HAP-1 (cell line): ENCODE measurements around the gene MND1.
A peak's percentile ranks its signal among the peaks of the same experiment; 100 is the strongest.

Source experiments
- DNase-seq, 2 experiments: peaks; one replicate each; pipeline ENCODE4 v3.0.0-alpha.2; 2016 to 2020; ENCODE audit warnings: low spot score in 2 of 2
- H3K27me3 ChIP-seq: fragments of 250-450 bp; sonication (Bioruptor Pico); 2 replicates; pipeline ENCODE4 v1.5.1; 2020; ENCODE audit warnings: low read depth, mild to moderate bottlenecking, moderate library complexity
- H3K36me3 ChIP-seq: fragments of 250-450 bp; sonication (Bioruptor Pico); replicated peaks from 2 replicates; pipeline ENCODE4 v1.5.1; 2020; ENCODE audit warnings: mild to moderate bottlenecking
- H3K4me1 ChIP-seq: fragments of 250-450 bp; sonication (Bioruptor Pico); 2 replicates; pipeline ENCODE4 v1.5.1; 2020; ENCODE audit warnings: mild to moderate bottlenecking
- H3K4me3 ChIP-seq: fragments of 250-450 bp; sonication (Bioruptor Pico); 2 replicates; pipeline ENCODE4 v1.5.1; 2020; ENCODE audit warnings: mild to moderate bottlenecking, moderate library complexity
- H3K9me3 ChIP-seq: fragments of 250-450 bp; sonication (Bioruptor Pico); 2 replicates; pipeline ENCODE4 v1.5.1; 2020; ENCODE audit warnings: mild to moderate bottlenecking, moderate library complexity
- in situ Hi-C: fragments of 300-500 bp; cut with MboI; formaldehyde crosslinking; loops from 3 replicates; pipeline ENCODE4 v1.14.3; 2020; ENCODE audit warnings: low sequenced_read_pairs, inconsistent platforms, mixed read lengths

Gene MND1

DNA sequence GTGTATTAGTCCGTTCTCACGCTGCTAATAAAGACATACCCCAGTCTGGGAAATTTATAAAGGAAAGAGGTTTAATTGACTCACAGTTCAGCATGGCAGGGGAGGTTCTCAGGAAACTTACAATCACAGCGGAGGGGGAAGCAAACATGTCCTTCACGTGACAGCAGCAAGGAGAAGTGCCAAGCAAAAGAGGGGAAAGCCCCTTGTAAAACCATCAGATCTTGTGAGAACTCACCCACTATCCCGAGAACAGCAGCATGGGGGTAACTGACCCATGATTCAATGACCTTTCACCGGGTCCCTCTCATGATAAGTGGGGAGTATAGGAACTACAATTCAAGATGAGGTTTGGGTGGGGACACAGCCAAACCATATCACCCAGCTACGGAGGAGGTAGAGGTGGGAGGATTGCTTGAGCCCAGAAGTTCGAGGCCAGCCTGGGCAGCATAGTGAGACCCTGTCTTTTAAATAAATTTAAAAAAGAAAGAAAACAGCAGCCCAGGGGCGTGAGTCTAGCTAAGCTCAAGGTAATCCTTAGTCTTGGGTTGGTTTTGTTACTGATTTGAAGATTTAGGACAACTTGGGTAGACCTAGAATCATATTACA lies 75.3 kb downstream of the MND1 start:
- Histone ChIP-seq H3K4me3 (no peak overlapping the region), H3K9me3 (no peaks in the 10 kb centered on the region), H3K4me1 (peaks cover 12% of the 10 kb centered on the region), H3K36me3 (no peaks in the 10 kb centered on the region; the same call in 1 of the 2 replicates), H3K27me3 (no peaks in the 10 kb centered on the region)
- in situ Hi-C loops, result no loop called here
- no peak for DNase-seq

DNA sequence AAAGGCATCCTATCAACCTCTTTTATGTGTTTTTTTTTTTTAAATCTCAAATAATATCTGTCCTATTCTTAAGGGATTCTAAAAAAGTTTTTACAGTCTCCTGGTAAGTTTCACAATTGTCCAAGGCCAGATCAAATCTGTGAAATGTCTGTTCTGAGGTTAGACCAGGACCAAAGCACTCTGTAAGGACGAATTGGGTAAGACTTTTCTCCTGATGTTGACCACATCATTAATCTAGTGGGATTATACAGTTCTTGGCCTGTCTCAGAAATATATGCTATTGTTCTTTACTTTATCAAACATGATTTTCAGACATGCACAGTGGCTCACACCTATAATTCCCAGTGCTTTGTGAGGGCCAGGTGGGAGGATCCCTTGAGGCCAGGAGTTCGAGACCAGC lies 75.9 kb downstream of the MND1 start:
- no peak for DNase-seq
- H3K9me3 ChIP-seq, result no peaks in the 10 kb centered on the region
- no peak overlapping the region for H3K4me3 ChIP-seq
- peaks cover 12% of the 10 kb centered on the region for H3K4me1 ChIP-seq
- no peaks in the 10 kb centered on the region; the same call in 1 of the 2 replicates for H3K36me3 ChIP-seq
- no peaks in the 10 kb centered on the region for H3K27me3 ChIP-seq
- in situ Hi-C loops, result no loop called here

DNA sequence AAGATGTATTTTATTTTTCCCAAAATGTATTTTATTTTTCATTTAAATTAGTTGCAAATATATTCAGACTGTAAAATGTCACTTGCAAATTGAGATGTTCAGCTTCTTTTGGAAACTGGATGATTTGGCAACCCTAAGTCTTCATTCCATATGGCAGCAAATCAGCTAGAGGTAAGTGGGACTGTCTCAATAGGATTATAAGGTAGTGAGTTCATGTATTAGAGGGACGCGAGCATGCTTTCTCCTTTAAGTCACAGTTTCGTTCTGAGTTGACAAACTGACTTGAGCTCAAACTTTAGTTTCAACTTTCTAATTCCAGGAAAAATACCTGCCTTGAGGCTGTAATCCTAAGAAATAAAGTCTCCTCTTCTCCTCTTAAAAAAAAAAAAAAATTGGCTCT lies 77.5 kb downstream of the MND1 start:
- in situ Hi-C loops, result no loop called here

DNA sequence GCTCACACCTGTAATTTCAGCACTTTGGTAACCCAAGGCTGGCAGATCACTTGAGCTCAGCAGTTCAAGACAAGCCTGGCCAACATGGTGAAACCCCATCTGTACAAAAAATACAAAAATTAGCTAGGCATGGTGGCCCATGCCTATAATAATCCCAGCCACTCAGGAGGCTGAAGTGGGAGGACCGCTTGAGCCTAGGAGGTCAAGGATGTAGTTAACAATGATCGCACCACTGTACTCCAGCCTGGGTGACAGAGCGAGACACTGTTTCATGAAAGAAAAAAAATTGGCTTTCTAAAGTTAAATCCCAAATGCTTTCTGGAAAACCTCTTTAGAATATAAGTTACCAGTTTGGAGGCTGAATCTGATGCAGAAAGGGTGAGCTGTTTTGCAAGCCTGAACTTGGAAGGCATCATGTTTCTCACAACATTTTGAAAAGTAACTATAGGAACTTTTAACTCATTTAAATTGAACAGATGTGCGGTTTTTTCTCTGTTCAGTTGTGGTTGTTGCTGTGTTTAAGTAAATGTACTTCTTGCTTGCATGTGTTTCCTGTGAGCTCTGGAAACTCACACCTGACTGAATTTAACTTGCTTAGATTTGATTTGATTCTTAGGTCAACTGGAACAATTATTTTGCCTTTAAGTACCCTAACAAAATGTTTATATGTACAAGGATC lies 81.9 kb downstream of the MND1 start:
- in situ Hi-C loops, result no loop called here
- no peaks in the 10 kb centered on the region for H3K9me3 ChIP-seq
- no peaks in the 10 kb centered on the region for H3K36me3 ChIP-seq
- no peak overlapping the region for H3K4me3 ChIP-seq
- DNase-seq, result no peak
- H3K4me1 ChIP-seq, result no peaks in the 10 kb centered on the region
- no peaks in the 10 kb centered on the region for H3K27me3 ChIP-seq

More for the DNA sequence above, 77.5 kb downstream of the MND1 start:
- H3K4me3 ChIP-seq, result no peak overlapping the region
- peaks cover 5% of the 10 kb centered on the region for H3K4me1 ChIP-seq
- DNase-seq, result no peak
- H3K36me3 ChIP-seq, result no peaks in the 10 kb centered on the region
- no peaks in the 10 kb centered on the region for H3K27me3 ChIP-seq
- no peaks in the 10 kb centered on the region for H3K9me3 ChIP-seq

DNA sequence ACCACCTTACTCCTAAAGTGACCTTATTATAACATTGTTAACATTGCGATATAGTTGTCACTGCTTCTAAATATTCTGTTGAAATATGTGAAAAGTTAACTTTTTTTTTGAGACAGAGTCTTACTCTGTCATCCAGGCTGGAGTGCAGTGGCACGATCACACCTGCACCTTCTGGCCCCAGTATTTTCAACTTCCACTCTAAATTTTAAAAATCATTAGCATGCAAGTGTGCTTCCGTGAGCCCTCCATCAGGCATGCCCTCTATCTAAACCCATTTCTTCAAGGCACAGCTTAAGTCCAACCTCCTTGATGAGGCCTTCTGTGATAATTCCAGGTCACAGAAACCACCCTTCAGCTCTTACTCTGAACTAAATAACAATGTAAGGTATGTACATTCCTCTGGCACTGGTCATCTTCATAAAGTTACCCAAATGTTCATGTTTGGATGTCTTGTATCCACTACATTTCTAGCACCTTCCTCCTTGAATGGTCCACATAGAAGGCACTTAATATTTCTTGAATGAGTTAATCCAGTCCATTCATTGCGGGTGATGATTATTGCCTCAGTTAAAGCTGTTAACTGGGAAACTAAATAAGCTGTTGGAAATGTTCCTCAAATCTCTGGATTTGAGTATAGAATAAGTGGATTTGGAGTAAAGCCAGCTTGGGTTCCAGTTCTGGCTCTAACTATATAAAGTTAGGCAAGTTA lies 83.0 kb downstream of the MND1 start:
- Histone ChIP-seq H3K9me3 (no peaks in the 10 kb centered on the region), H3K4me1 (no peaks in the 10 kb centered on the region), H3K27me3 (no peaks in the 10 kb centered on the region), H3K4me3 (no peak overlapping the region), H3K36me3 (no peaks in the 10 kb centered on the region)
- no peak for DNase-seq
- in situ Hi-C loops, result no loop called here

DNA sequence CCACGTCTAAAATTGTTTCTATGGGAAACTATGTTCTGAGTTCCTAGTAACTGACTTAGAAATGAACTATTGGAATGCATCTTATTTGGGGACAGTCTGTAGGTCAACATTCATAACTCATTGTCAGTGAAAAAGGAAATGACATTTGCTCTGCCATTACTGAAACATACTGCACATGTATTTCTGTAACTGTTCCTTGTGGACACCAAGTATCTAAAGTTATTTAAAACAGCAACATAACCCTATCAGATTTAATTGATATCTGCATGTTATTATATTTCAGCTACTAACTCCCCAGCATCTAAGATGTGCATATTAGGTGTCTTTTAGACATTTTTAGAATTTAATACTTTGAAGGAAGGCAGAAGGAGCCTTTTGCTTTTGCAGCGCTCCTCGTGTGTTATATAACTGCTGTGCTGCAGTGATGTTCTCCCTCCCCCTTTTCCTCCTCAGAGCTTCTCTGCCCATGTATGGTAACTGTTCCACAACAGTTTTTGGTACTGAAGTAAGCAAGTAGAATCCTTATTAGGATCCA lies 84.5 kb downstream of the MND1 start:
- Histone ChIP-seq H3K36me3 (no peaks in the 10 kb centered on the region), H3K4me1 (no peaks in the 10 kb centered on the region), H3K4me3 (no peak overlapping the region)

DNA sequence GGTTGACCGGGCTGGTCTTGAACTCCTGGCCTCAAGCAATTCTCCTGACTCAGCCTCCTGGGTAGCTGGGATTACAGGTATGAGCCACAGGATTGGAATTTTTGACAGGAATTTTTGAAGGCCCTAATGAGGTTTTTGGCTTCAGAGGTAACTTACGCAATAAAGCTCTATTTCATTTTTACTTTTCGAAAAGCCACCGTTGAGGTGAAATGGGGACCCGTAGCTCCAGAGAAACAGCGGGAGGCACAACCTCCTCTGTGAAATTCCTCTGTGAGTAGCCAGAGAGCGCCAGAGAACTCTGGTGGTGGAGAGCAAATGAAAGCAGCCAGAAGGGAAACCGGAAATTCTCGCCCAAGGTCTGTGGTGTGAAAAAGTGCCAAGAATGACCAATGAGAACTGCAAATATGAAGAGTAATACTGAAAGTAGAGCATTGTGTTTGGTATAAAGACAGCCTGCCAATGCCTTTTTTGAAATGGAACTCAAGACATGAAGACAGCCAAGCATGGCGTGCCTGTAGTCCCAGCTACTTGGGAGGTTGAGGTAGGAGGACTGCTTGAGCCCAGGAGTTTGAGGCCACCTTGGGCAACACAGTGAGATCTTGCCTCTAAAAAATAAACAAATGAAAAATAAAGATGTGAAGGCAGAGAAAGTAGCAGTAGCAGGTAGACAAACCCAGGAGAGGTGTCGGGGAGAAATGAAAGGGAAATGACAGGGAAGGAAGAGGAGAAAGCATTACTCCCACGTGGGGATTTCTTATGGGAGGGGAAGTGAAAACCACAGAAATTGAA lies 88.7 kb downstream of the MND1 start:
- Histone ChIP-seq H3K4me1 (peaks cover 3% of the 10 kb centered on the region; the same call in 1 of the 2 replicates), H3K27me3 (no peaks in the 10 kb centered on the region), H3K36me3 (no peaks in the 10 kb centered on the region), H3K9me3 (no peaks in the 10 kb centered on the region), H3K4me3 (no peak overlapping the region)
- in situ Hi-C loops, result loop anchor here (10.0 kb wide), 1 partner anchor 142 kb away; no protein-coding TSS in a partner anchor
- peak; percentile 32 to 67 for DNase-seq

More for the DNA sequence above, 84.5 kb downstream of the MND1 start:
- in situ Hi-C loops, result no loop called here
- no peak for DNase-seq
- Histone ChIP-seq H3K27me3 (no peaks in the 10 kb centered on the region), H3K9me3 (no peaks in the 10 kb centered on the region)

DNA sequence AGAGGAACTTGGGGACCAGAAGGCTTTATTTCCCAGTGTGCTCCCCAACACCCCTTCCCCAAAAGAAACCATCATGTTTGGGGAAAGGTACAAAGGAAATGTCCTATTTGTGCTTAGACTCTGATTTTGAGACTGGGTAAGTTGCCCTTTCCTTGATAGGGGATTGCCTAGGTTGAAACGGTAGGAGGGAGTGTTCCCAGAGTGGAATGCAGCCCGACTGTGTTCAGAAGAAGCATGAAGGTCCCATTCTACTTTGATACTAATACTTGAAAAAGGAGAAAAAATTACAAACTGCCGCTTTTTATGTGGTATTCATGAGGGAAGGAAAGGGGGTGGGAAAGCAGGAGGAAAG lies 89.2 kb downstream of the MND1 start:
- DNase-seq, result no peak
- in situ Hi-C loops, result loop anchor here (10.0 kb wide), 1 partner anchor 141 kb away; no protein-coding TSS in a partner anchor
- Histone ChIP-seq H3K36me3 (no peaks in the 10 kb centered on the region), H3K9me3 (no peaks in the 10 kb centered on the region), H3K4me3 (no peak overlapping the region), H3K4me1 (peaks cover 3% of the 10 kb centered on the region; the same call in 1 of the 2 replicates), H3K27me3 (no peaks in the 10 kb centered on the region)

DNA sequence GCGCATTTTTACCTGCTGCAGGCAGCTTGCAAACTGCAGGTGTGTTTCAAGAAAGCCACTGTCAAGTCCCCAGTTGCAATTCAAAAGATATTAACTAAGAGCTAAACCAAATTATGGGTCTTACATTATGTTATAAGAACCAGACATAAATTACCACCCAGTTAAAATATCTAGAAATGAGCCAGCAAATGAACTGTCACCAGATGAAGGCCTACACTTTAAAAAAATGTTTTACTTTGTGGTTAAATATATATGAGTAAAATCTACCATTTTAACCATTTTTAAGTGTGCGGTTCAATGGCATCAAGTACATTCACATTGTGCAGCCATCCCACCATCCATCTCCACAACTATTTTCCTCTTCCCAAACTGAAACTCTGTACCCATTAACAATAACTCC lies 89.7 kb downstream of the MND1 start:
- no peaks in the 10 kb centered on the region for H3K9me3 ChIP-seq
- in situ Hi-C loops, result loop anchor here (10.0 kb wide), 1 partner anchor 141 kb away; no protein-coding TSS in a partner anchor
- no peak overlapping the region for H3K4me3 ChIP-seq
- H3K27me3 ChIP-seq, result no peaks in the 10 kb centered on the region
- no peaks in the 10 kb centered on the region for H3K36me3 ChIP-seq
- no peak for DNase-seq
- H3K4me1 ChIP-seq, result peaks cover 3% of the 10 kb centered on the region; the same call in 1 of the 2 replicates

DNA sequence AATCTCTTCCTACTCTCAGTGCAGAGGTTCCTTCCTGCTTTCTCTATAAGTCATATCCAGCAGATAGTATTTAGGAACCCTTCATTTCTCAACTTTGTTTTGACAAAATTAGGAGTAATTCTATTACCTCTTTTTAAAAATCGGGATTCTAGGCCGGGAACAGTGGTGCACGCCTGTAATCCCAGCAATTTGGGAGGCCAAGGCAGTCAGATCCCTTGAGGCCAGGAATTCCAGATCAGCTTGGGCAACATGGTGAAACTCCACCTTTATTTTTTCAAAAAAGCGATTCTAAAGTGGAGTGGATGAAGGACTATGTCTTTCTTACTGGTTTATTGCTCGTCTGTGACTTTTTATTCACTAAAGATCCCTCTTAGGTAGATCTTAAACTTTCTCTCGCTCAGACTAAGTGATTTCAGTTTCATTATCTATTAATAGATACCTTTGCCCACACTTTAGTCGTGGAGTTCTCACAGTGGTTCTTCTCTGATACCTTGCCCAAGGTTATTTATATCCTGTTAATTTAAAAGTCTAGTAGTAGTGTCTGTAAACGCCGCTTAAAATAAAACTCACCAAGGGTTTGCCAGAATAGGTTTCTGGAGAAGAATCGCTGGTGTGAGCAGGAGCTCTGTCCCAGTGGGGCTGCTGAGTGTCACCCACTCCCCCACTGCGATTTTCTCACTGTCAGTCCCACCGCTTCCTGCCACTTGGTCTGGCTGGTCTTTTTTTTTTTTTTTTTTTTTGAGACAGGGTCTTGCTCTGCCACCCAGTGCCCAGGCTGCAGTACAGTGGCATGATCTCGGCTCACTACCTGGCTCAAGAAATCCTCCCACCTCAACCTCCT lies 94.6 kb downstream of the MND1 start:
- H3K36me3 ChIP-seq, result no peaks in the 10 kb centered on the region
- in situ Hi-C loops, result loop anchor here (10.0 kb wide), 1 partner anchor 136 kb away; no protein-coding TSS in a partner anchor
- no peak for DNase-seq
- H3K4me1 ChIP-seq, result peaks cover 3% of the 10 kb centered on the region; the same call in 1 of the 2 replicates
- H3K4me3 ChIP-seq, result no peak overlapping the region
- H3K9me3 ChIP-seq, result no peaks in the 10 kb centered on the region
- no peaks in the 10 kb centered on the region for H3K27me3 ChIP-seq

DNA sequence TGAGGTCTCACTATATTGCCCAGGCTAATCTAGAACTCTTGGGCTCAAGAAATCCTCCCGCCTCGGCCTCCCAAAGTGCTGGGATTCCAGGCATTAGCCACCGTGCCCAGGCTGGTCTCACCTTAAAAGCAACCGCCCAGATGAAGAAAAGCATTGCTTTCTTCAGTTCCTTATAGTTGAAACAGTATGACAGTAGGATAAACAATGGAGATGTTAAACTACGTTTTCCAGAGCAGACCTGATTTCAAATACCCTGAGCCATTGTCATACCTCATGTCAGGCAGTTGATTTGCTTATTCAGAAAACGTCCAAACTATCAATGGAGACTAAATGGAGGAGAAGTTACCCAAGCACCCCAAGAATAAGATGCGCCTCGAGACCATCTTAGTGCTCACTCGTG lies 95.3 kb downstream of the MND1 start:
- H3K36me3 ChIP-seq, result no peaks in the 10 kb centered on the region
- in situ Hi-C loops, result loop anchor here (10.0 kb wide), 1 partner anchor 135 kb away; no protein-coding TSS in a partner anchor
- H3K4me1 ChIP-seq, result peaks cover 3% of the 10 kb centered on the region; the same call in 1 of the 2 replicates
- no peaks in the 10 kb centered on the region for H3K27me3 ChIP-seq
- no peak for DNase-seq
- no peaks in the 10 kb centered on the region for H3K9me3 ChIP-seq
- H3K4me3 ChIP-seq, result no peak overlapping the region

DNA sequence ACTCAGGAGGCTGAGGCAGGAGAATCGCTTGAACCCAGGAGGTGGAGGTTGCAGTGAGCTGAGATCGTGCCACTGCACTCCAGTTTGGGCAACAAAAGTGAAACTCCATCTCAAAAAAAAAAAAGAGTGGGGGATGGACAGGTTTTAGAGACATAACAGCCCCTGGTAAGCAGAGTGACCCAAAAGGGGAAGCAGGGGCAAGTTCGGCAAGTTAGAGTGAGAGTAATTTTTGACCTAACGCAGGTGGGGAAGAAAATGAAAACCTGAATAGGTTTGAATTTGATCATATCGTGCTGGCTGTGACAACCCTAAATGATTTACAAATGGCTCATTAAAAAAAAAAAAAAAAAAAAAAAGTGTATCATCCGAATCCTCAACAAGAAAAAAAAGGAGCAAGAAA lies 96.0 kb downstream of the MND1 start:
- no peak overlapping the region for H3K4me3 ChIP-seq
- no peaks in the 10 kb centered on the region for H3K36me3 ChIP-seq
- no peaks in the 10 kb centered on the region for H3K27me3 ChIP-seq
- in situ Hi-C loops, result no loop called here
- no peak for DNase-seq
- H3K4me1 ChIP-seq, result peaks cover 3% of the 10 kb centered on the region; the same call in 1 of the 2 replicates
- no peaks in the 10 kb centered on the region for H3K9me3 ChIP-seq
